ENCODE results near the gene COL11A2.

DNA sequence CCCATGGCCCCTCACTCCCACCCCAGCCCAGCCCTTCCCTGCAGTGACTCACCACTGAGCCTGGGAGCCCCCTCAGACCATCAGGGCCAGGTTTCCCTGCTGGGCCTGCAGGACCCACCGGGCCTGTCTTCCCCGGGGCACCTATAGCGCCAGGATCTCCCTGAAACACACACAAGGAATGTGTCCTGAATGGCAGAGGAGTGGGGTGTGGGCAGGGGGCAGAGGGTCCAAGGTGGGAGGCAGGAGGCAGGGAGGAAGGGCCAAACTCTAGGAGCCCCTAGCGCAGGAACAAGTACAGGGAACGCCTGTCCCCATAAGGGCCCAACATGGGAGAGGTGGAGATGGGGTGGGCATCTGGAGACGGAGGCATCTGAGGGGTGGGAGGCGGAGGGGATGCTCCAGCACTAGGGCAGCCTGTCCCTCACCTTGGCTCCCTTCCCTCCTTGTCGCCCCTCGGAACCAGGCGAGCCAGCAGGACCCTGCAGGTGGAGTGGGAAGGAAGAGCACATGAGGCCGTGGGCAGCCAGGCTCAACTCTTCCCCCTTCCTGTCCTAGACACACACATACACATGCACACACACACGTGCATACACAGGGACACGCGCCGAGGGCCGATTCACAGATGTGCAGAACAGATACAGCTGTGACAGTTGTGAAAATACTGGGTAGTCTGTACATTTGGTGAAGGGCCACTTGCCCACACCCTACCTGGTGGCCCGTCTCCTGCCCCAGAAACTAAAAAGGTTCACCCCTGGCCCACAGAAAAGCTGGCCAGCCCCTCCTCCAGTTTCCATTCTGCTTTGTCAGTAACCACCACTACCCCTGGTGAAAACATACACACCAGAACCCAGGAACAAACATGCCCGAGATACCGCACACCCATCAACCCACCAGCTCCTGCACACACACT lies 24.6 kb downstream of the COL11A2 start:
- TF ChIP-seq, protein P1, sequence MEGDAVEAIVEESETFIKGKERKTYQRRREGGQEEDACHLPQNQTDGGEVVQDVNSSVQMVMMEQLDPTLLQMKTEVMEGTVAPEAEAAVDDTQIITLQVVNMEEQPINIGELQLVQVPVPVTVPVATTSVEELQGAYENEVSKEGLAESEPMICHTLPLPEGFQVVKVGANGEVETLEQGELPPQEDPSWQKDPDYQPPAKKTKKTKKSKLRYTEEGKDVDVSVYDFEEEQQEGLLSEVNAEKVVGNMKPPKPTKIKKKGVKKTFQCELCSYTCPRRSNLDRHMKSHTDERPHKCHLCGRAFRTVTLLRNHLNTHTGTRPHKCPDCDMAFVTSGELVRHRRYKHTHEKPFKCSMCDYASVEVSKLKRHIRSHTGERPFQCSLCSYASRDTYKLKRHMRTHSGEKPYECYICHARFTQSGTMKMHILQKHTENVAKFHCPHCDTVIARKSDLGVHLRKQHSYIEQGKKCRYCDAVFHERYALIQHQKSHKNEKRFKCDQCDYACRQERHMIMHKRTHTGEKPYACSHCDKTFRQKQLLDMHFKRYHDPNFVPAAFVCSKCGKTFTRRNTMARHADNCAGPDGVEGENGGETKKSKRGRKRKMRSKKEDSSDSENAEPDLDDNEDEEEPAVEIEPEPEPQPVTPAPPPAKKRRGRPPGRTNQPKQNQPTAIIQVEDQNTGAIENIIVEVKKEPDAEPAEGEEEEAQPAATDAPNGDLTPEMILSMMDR (conservative IDR thresholded peaks at IDR 0.05; ENCODE audit: low read depth, low read length): no peak
- TF ChIP-seq EZH2 (IDR thresholded peaks at IDR 0.05; ENCODE audit: low read length, unreplicated experiment): no peak
- TF ChIP-seq EZH2phosphoT487 (IDR thresholded peaks at IDR 0.05; ENCODE audit: borderline replicate concordance, low read length): no peak

Measured in PC-3 (cell line).